ENCODE measurements around the gene UBALD1. TPM values are rescaled to one million over a fixed set of nuclear protein-coding genes. Genes with fewer than 3 reads are reported as not detected.

The UBALD1 gene
- total and polyA plus RNA-seq, 9 of the 15 experiments (the other 6 are each of a cell fraction or from before 2014, with no cell fraction given) = 1.3 to 38.0 (median 6.2) TPM; not detected in 2

- no peak overlapping the region for H3K27ac ChIP-seq (ENCODE audit: extremely low read depth, low read depth, low read length)
- H3K27me3 ChIP-seq (ENCODE audit: control insufficient read depth in 2 of 2, insufficient read depth in 2 of 2, low read length in 2 of 2) = peaks cover 61 to 82% of the 10 kb centered on the region in 2 experiments
- peaks cover 7% of the 10 kb centered on the region for H3K9me3 ChIP-seq (replicated peaks; ENCODE audit: control insufficient read depth, insufficient read depth, low read depth, low read length)
- no peak overlapping the region for H2AFZ ChIP-seq (ENCODE audit: low read depth, low read length)
- no TSS peak for BruUV-seq (replicated peaks)
- H3K4me2 ChIP-seq (ENCODE audit: insufficient read depth, low read length) = no peak overlapping the region
- intact Hi-C loops (cut with micrococcal nuclease) (no loop called here), in situ Hi-C loops (cut with MboI) (no loop called here)
- POLR2A ChIA-PET = interaction anchor here (1.1 to 1.2 kb wide), 2 partner anchors 9 to 17 kb away, joined by 3 to 5 read pairs; no protein-coding TSS in a partner anchor
- H3K36me3 ChIP-seq (ENCODE audit: control insufficient read depth, insufficient read depth, low read length) = no peaks in the 10 kb centered on the region
- H3K9ac ChIP-seq (ENCODE audit: insufficient read depth in 1 of 2, low read depth in 2 of 2, low read length in 2 of 2) = no peak overlapping the region
- no peak for ATAC-seq
- TF ChIP-seq HNRNPL (IDR thresholded peaks at IDR 0.05; ENCODE audit: low read depth, low read length) = no peak
- no peak for TF ChIP-seq MLLT1 (IDR thresholded peaks at IDR 0.05)
- TF ChIP-seq ZBTB1 (CRISPR knock-in tag; IDR thresholded peaks at IDR 0.05; ENCODE audit: borderline replicate concordance, low read depth) = no peak
- no peak for TF ChIP-seq JUN (IDR thresholded peaks at IDR 0.05; ENCODE audit: borderline replicate concordance, low read depth, low read length)
- TF ChIP-seq JUN (CRISPR knock-in tag; IDR thresholded peaks at IDR 0.05; ENCODE audit: borderline replicate concordance) = no peak
- no peak for TF ChIP-seq ZNF644 (tag; IDR thresholded peaks at IDR 0.05; ENCODE audit: low read depth)
- no peak for TF ChIP-seq NR0B1 (IDR thresholded peaks at IDR 0.05; ENCODE audit: partially characterized antibody)
- TF ChIP-seq ARNT (IDR thresholded peaks at IDR 0.05) = no peak
- no peak for TF ChIP-seq BACH1 (tag; IDR thresholded peaks at IDR 0.05)
- TF ChIP-seq HMG20A (CRISPR knock-in tag; conservative IDR thresholded peaks at IDR 0.05) = no peak
- TF ChIP-seq PURB (CRISPR knock-in tag; IDR thresholded peaks at IDR 0.05; ENCODE audit: low read depth) = no peak
- TF ChIP-seq GTF2A2 (tag; IDR thresholded peaks at IDR 0.05) = no peak
- H3K4me1 ChIP-seq (replicated peaks in 1 of 2; ENCODE audit: control insufficient read depth in 2 of 2, insufficient read depth in 2 of 2, low read length in 2 of 2) = peaks cover 0 to 26% of the 10 kb centered on the region in 2 experiments; a peak in 2 of 5 replicates
- no peaks in the 10 kb centered on the region for H3K9me1 ChIP-seq (ENCODE audit: control insufficient read depth, insufficient read depth, low read length)
- CTCF ChIA-PET (ENCODE audit: low intra/inter-chr PET ratio) = no interaction called here
- no peak overlapping the region for H3K4me3 ChIP-seq
- WGBS (ENCODE audit: insufficient coverage, low coverage, missing lambda C conversion rate) = 0% methylated on average over 6 of the region's 6 CpGs
- H3K79me2 ChIP-seq (ENCODE audit: control insufficient read depth, insufficient read depth, low read length) = no peaks in the 10 kb centered on the region
- peak in 1 of 4 experiments; percentile 4 for DNase-seq (ENCODE audit: extremely low read depth in 1 of 4, low spot score in 3 of 4)
- 0 out of 2 replicates have a peak, but pooled peaks cover 4% of the 10 kb centered on the region for H4K20me1 ChIP-seq (replicated peaks; ENCODE audit: control insufficient read depth, insufficient read depth, low read length)
- FAIRE-seq = peak; percentile 42
These were observed 23.5 kb downstream of the UBALD1 start for GRCh38 chr16:4591191-4591590.
